Measurements from ENCODE around the gene HTR4. TPM values are rescaled to one million over a fixed set of nuclear protein-coding genes. Genes with fewer than 3 reads are reported as not detected.

Gene HTR4
- total RNA-seq, 6 donors from 2014 or later: 0.09 TPM; not detected in 5

DNA sequence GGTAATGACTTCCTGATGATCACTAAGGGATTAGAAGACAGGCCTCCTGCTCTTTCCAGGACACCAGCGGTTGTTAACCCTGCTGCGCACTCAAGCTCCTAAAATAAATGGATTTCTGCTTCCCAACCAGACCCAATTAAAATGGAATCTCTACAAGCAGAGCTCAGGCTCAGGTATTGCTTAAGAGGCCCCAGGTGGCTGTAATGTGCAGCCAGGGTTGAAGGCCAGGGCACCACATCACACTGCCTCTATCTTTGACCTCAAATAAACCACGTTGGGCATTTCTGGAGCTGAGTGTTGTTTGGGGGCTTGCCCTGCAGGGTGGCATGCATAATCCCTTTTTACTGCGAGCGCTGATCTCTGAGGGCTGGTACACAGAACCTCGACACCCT is 162.5 kb downstream of the HTR4 start:
- no peak for DNase-seq
- no peaks in the 10 kb centered on the region for H3K36me3 ChIP-seq
- H3K27ac ChIP-seq: no peak overlapping the region
- TF ChIP-seq POLR2AphosphoS5 (IDR thresholded peaks at IDR 0.05) (no peak), EP300 (IDR thresholded peaks at IDR 0.05) (no peak), POLR2A (IDR thresholded peaks at IDR 0.05) (no peak)
- TF ChIP-seq, protein P1, sequence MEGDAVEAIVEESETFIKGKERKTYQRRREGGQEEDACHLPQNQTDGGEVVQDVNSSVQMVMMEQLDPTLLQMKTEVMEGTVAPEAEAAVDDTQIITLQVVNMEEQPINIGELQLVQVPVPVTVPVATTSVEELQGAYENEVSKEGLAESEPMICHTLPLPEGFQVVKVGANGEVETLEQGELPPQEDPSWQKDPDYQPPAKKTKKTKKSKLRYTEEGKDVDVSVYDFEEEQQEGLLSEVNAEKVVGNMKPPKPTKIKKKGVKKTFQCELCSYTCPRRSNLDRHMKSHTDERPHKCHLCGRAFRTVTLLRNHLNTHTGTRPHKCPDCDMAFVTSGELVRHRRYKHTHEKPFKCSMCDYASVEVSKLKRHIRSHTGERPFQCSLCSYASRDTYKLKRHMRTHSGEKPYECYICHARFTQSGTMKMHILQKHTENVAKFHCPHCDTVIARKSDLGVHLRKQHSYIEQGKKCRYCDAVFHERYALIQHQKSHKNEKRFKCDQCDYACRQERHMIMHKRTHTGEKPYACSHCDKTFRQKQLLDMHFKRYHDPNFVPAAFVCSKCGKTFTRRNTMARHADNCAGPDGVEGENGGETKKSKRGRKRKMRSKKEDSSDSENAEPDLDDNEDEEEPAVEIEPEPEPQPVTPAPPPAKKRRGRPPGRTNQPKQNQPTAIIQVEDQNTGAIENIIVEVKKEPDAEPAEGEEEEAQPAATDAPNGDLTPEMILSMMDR (IDR thresholded peaks at IDR 0.05): no peak
- no peaks in the 10 kb centered on the region for H3K27me3 ChIP-seq
- no peaks in the 10 kb centered on the region for H3K4me1 ChIP-seq
- 63 to 72% methylated on average over 4 to 6 of the region's 6 CpGs for WGBS, 2 donors
- no peak for ATAC-seq (ENCODE audit: low FRiP score in 2 of 2)
- H3K9me3 ChIP-seq: no peaks in the 10 kb centered on the region
- H3K4me3 ChIP-seq: no peak overlapping the region

DNA sequence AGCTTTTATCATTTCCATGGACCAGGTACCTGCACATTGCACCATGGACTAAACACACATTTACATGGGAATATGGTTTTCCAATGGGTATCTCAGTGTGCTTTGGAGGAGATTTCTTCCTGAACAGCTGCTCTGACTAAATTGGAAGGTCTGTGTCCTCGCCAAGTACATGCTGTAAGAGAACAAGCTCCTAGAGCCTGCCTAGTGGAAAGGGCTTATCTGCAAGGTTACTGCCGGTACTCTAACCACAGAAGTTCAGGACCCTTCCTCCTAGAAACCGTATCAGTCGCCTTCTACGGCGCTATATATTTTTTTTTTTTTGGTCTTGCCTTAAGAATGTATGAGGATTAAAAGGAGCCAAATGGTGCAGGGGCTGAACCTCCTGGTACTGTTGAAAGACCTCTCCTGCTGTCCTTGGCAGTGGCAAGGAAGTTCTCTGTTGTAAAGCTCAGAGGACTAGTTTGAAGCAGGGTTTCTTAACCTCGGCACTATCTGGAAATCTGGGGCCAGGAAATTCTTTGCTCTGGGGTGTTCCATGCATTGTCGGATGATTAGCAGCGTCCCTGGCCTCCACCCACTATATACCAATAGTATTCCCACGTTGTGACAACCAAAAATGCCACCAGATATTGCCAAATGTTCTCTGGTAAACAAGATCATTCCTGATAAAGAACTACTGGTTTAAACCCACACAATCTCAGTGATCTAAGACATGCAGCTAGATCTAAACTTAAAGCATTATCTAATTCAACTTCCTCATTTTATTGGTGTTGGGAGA is 163.1 kb downstream of the HTR4 start:
- Histone ChIP-seq H3K36me3 (no peaks in the 10 kb centered on the region), H3K27ac (no peak overlapping the region), H3K9me3 (no peaks in the 10 kb centered on the region), H3K27me3 (no peaks in the 10 kb centered on the region), H3K4me3 (no peak overlapping the region), H3K4me1 (no peaks in the 10 kb centered on the region)
- TF ChIP-seq POLR2A (IDR thresholded peaks at IDR 0.05): no peak
- TF ChIP-seq, protein P1 (IDR thresholded peaks at IDR 0.05): no peak
- 54 to 55% methylated on average over 10 of the region's 10 CpGs for WGBS, 2 donors
- ATAC-seq (ENCODE audit: low FRiP score in 2 of 2): no peak
- DNase-seq: no peak

DNA sequence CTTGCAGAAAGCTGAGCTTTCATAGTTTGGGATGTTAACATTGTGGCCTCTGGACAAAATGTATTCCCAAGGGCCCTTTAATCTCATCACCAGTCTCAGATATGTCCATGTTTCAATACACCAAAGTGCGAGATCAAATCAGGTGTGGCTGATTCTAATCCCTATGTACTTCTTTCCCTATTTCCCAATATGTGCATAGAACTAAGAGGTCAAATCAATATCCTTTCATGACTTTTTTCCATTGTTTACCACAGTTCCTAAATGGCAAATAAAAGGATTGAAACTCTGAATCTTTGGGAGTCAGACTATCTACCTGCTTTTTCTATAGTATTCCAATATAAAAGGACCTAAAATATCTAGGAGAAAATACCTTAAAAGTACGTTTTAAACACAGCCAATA is 165.6 kb downstream of the HTR4 start:
- H3K4me1 ChIP-seq: no peaks in the 10 kb centered on the region
- no peaks in the 10 kb centered on the region for H3K9me3 ChIP-seq
- H3K36me3 ChIP-seq: no peaks in the 10 kb centered on the region
- TF ChIP-seq POLR2AphosphoS5 (IDR thresholded peaks at IDR 0.05) (no peak), EP300 (IDR thresholded peaks at IDR 0.05) (no peak), POLR2A (IDR thresholded peaks at IDR 0.05) (no peak)
- TF ChIP-seq, protein P1 (IDR thresholded peaks at IDR 0.05): no peak
- WGBS, 2 donors: 77 to 79% methylated on average over 2 of the region's 2 CpGs
- ATAC-seq (ENCODE audit: low FRiP score in 2 of 2) (no peak), DNase-seq (no peak)
- no peak overlapping the region for H3K27ac ChIP-seq
- H3K27me3 ChIP-seq: no peaks in the 10 kb centered on the region
- H3K4me3 ChIP-seq: no peak overlapping the region

DNA sequence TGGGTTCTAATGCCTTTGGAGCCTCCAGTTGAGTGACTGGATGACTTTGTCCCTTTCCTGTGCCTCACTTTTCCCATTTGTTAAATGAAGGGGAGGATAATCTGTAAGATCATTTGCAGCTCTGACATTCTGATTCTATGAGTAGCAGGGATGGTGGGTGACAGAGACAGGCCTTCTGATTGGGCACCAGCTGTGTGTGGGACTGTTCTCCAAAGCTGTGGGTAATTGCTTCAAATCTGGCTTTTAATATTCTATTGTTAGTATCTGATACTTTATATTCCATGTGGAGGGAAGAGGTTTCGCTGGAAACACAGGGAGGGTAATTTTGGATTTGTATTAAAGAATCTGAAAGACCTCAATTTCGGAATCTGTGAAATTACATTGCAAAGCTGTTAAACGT is 167.9 kb downstream of the HTR4 start:
- Histone ChIP-seq H3K4me1 (peaks cover 0 to 8% (median 1%) of the 10 kb centered on the region in 4 donors), H3K4me3 (no peak overlapping the region), H3K36me3 (no peaks in the 10 kb centered on the region), H3K9me3 (no peaks in the 10 kb centered on the region), H3K27me3 (no peaks in the 10 kb centered on the region), H3K27ac (no peak overlapping the region)
- WGBS, 2 donors: 89 to 92% methylated on average over 3 of the region's 3 CpGs
- ATAC-seq (ENCODE audit: low FRiP score in 2 of 2) (no peak), DNase-seq (no peak)
- TF ChIP-seq POLR2AphosphoS5 (IDR thresholded peaks at IDR 0.05): no peak
- no peak for TF ChIP-seq EP300 (IDR thresholded peaks at IDR 0.05)
- TF ChIP-seq POLR2A (IDR thresholded peaks at IDR 0.05): no peak
- TF ChIP-seq, protein P1 (IDR thresholded peaks at IDR 0.05): no peak

DNA sequence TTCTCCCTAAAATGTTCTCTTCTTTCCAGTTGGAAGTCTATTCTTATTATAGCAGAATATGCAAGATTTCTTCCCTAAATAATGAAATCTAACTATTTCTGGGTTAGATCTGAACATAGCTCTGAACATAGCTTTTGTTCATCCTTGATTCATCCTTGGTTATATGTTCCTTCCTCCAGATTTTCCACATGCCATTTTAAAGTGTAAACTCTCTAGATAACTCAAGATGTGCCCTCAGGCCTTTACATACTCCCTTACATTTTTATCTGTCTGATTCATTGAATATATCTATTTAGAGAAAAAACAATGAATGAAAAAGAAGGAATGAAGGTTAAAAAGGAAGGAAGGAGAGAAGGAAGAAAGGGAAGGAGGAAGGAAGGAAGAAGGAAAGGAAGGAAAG is 169.7 kb downstream of the HTR4 start:
- ATAC-seq (ENCODE audit: low FRiP score in 2 of 2): no peak
- H3K36me3 ChIP-seq: no peaks in the 10 kb centered on the region

More for the DNA sequence above, 169.7 kb downstream of the HTR4 start:
- H3K27ac ChIP-seq: no peak overlapping the region
- no peak overlapping the region for H3K4me3 ChIP-seq
- no peaks in the 10 kb centered on the region for H3K27me3 ChIP-seq
- H3K9me3 ChIP-seq: no peaks in the 10 kb centered on the region
- no peak for DNase-seq
- TF ChIP-seq POLR2A (IDR thresholded peaks at IDR 0.05): no peak
- H3K4me1 ChIP-seq: peaks cover 0 to 8% (median 1%) of the 10 kb centered on the region in 4 donors
